Endothelial cell of umbilical vein (primary cell): ENCODE measurements around the gene CHRNE. TPM values are rescaled to one million over a fixed set of nuclear protein-coding genes. Genes with fewer than 3 reads are reported as not detected.
A peak's percentile ranks its signal among the peaks of the same experiment; 100 is the strongest.

Experiments used
- BruUV-seq: library from RNA; stranded (reverse); fragments of 400-500 nt; replicated peaks from 2 replicates; lab custom pipeline; 2021; lab: Mats Ljungman, UMichigan
- CTCF ChIA-PET: fragments of 300-600, 350-600 bp; sonication (Branson Sonifier 250); formaldehyde crosslinking; loops from one replicate; lab custom pipeline; 2021; ENCODE audit warnings: antibody characterized with exemption, inconsistent platforms; lab: Charles Lee
- POLR2A ChIA-PET: fragments of 300-600, 350-600 bp; sonication (Branson Sonifier 250); formaldehyde crosslinking; loops from one replicate; lab custom pipeline; 2021; ENCODE audit warnings: antibody characterized with exemption, inconsistent platforms; lab: Charles Lee
- DNase-seq: peaks from one replicate; pipeline ENCODE4 v3.0.0-alpha.2; 2011; ENCODE audit warnings: low read depth, low spot score
- FAIRE-seq: peaks from 2 replicates; lab custom pipeline; 2011; peaks lifted over from hg19 to GRCh38; lab: Jason Lieb, UNC
- H2AFZ ChIP-seq: 2 replicates; pipeline ENCODE4 v1.6.0; 2012; ENCODE audit warnings: low read depth, low read length, control low read depth, inconsistent platforms
- H3K27ac ChIP-seq: 2 replicates; pipeline ENCODE4 v1.5.1; 2011; ENCODE audit warnings: low read depth, mild to moderate bottlenecking, control low read depth, low read length, moderate library complexity; ENCODE audit not compliant: insufficient read depth
- H3K27me3 ChIP-seq, 2 experiments: 2 replicates each; pipeline versions ENCODE4 v1.6.0 to v1.6.1; 2011; ENCODE audit warnings: low read length in 2 of 2, mixed read lengths in 1 of 2; ENCODE audit not compliant: control insufficient read depth in 2 of 2, insufficient read depth in 2 of 2
- H3K36me3 ChIP-seq, 2 experiments: 2 replicates in 1 of 2; 3 replicates in 1 of 2; pipeline ENCODE4 v1.5.1; 2011; ENCODE audit warnings: low read length in 2 of 2, mild to moderate bottlenecking in 1 of 2, moderate library complexity in 1 of 2; ENCODE audit not compliant: control insufficient read depth in 2 of 2, insufficient read depth in 2 of 2; ENCODE audit errors: extremely low read depth in 1 of 2
- H3K4me1 ChIP-seq: 3 replicates; pipeline ENCODE4 v1.5.1; 2011; ENCODE audit warnings: mild to moderate bottlenecking, low read length; ENCODE audit not compliant: control insufficient read depth, insufficient read depth; ENCODE audit errors: extremely low read depth
- H3K4me2 ChIP-seq: 2 replicates; pipeline ENCODE4 v1.6.1; 2011; ENCODE audit warnings: low read length, control low read depth, mixed read lengths; ENCODE audit not compliant: insufficient read depth
- H3K4me3 ChIP-seq, 3 experiments: fragments of 200-600 bp in 1 of 3; sonication (generic), shearing (Covaris generic) in 1 of 3; replicated peaks in 1 of 3; 2 replicates each; pipeline ENCODE4 v1.5.1; 2011 to 2016; ENCODE audit warnings: control low read depth in 3 of 3, low read length in 3 of 3, mild to moderate bottlenecking in 2 of 3, inconsistent platforms in 1 of 3, low read depth in 1 of 3, moderate library complexity in 1 of 3; ENCODE audit not compliant: insufficient read depth in 1 of 3
- H3K79me2 ChIP-seq: 2 replicates; pipeline ENCODE4 v1.6.0; 2012; ENCODE audit warnings: low read length, inconsistent platforms; ENCODE audit not compliant: control insufficient read depth, insufficient read depth
- H3K9ac ChIP-seq: replicated peaks from 2 replicates; pipeline ENCODE3; 2011; ENCODE audit warnings: low read length, control low read depth; ENCODE audit not compliant: insufficient read depth; ENCODE audit errors: extremely low read depth
- H3K9me1 ChIP-seq: replicated peaks from 3 replicates; pipeline ENCODE4 v1.6.0; 2011; ENCODE audit warnings: mild to moderate bottlenecking, low read length; ENCODE audit not compliant: control insufficient read depth, insufficient read depth; ENCODE audit errors: extremely low read depth
- H3K9me3 ChIP-seq: replicated peaks from 2 replicates; pipeline ENCODE4 v1.5.1; 2012; ENCODE audit warnings: low read length, inconsistent platforms; ENCODE audit not compliant: control insufficient read depth, insufficient read depth
- H4K20me1 ChIP-seq: replicated peaks from 2 replicates; pipeline ENCODE3; 2011; ENCODE audit warnings: mild to moderate bottlenecking, low read length; ENCODE audit not compliant: control insufficient read depth, insufficient read depth; ENCODE audit errors: extremely low read depth
- CTCF ChIP-seq, 2 donors: IDR thresholded peaks; 1 replicate in 1 of 2; 2 replicates in 1 of 2; pipeline ENCODE4 v1.5.1; 2011; ENCODE audit warnings: low read length in 2 of 2, mild to moderate bottlenecking in 2 of 2, moderate library complexity in 2 of 2, control low read depth in 1 of 2, inconsistent platforms in 1 of 2, low read depth in 1 of 2; ENCODE audit not compliant: insufficient read depth in 1 of 2; ENCODE audit errors: extremely low read depth in 1 of 2
- EZH2 ChIP-seq: IDR thresholded peaks from 2 replicates; pipeline ENCODE4 v1.6.1; 2012; ENCODE audit warnings: borderline replicate concordance, low read depth, mild to moderate bottlenecking, moderate library complexity, low read length, inconsistent platforms; ENCODE audit not compliant: severe bottlenecking
- FOS ChIP-seq: IDR thresholded peaks from 2 replicates; pipeline ENCODE4 v1.6.1; 2011; ENCODE audit warnings: mild to moderate bottlenecking, low read length, moderate library complexity, borderline replicate concordance; ENCODE audit not compliant: insufficient read depth
- GATA2 ChIP-seq: IDR thresholded peaks from 2 replicates; pipeline ENCODE4 v1.7.0; 2011; ENCODE audit warnings: low read depth, mild to moderate bottlenecking, moderate library complexity, mixed read lengths, low read length; ENCODE audit not compliant: insufficient read length, insufficient read depth
- JUN ChIP-seq: IDR thresholded peaks from 2 replicates; pipeline ENCODE4 v1.6.1; 2011; ENCODE audit warnings: borderline replicate concordance, low read depth; ENCODE audit not compliant: insufficient read length, insufficient read depth
- MAX ChIP-seq: IDR thresholded peaks from 2 replicates; pipeline ENCODE4 v1.6.1; 2011; ENCODE audit not compliant: insufficient read depth, insufficient read length
- MYC ChIP-seq: IDR thresholded peaks from one replicate; pipeline ENCODE4 v1.6.1; 2011; ENCODE audit warnings: mild to moderate bottlenecking, low read depth, low read length
- POLR2A ChIP-seq: IDR thresholded peaks from 2 replicates; pipeline ENCODE4 v1.6.1; 2012; ENCODE audit warnings: low read depth, mild to moderate bottlenecking, control low read depth, low read length
- POLR2AphosphoS5 ChIP-seq: IDR thresholded peaks from 2 replicates; pipeline ENCODE4 v1.6.1; 2012; ENCODE audit warnings: low read depth, mild to moderate bottlenecking, control low read depth, low read length, moderate library complexity; ENCODE audit not compliant: insufficient read depth
- dilution Hi-C: fragments of 300-500 bp; cut with MboI; formaldehyde crosslinking; loops from one replicate; pipeline ENCODE4 v1.15.0; 2019; ENCODE audit warnings: low sequenced_read_pairs; ENCODE audit not compliant: extremely low pct_ligation_motif_present
- intact Hi-C: fragments of 100-400 bp; cut with micrococcal nuclease; formaldehyde crosslinking; loops from one replicate; pipeline ENCODE4 v1.10.0; 2022
- polyA plus RNA-seq, 4 experiments: library from polyadenylated mRNA; depleted of rRNA in 3 of 4; stranded (reverse) in 3 of 4; unstranded in 1 of 4; fragments of >200 nt; gene quantifications; 2 replicates each; pipeline versions ENCODE4 v1.2.1 to v1.2.3, GENCODE V29; 2011 to 2012; ENCODE audit warnings: missing spikeins in 1 of 4
- total RNA-seq: library from RNA; stranded (reverse); gene quantifications from 2 replicates; pipeline ENCODE4 v1.2.3, GENCODE V29; 2021

Gene CHRNE
- total and polyA plus RNA-seq, 2 donors (not counting 3 experiments of a cell fraction or from before 2014, with no cell fraction given), result 0.84 to 1.1 TPM

GRCh38 chr17:4863321-4863720 is 39.6 kb downstream of the CHRNE start:
- no peak overlapping the region for H2AFZ ChIP-seq
- BruUV-seq, result no TSS peak
- H3K9me3 ChIP-seq, result no peaks in the 10 kb centered on the region
- peaks cover 22% of the 10 kb centered on the region for H3K4me1 ChIP-seq
- dilution Hi-C loops (no loop called here), intact Hi-C loops (no loop called here)
- H3K27me3 ChIP-seq, result no peaks in the 10 kb centered on the region
- H3K36me3 ChIP-seq, result peaks cover 0 to 2% of the 10 kb centered on the region in 2 experiments
- H3K79me2 ChIP-seq, result peaks cover 27% of the 10 kb centered on the region
- no peak for TF ChIP-seq EZH2
- TF ChIP-seq MAX, result no peak
- TF ChIP-seq FOS, result no peak
- no peak for TF ChIP-seq CTCF (IDR thresholded peaks at IDR 0.05; ENCODE audit: extremely low read depth in 1 of 2, insufficient read depth in 1 of 2, low read depth in 1 of 2, low read length in 2 of 2)
- no peak for TF ChIP-seq JUN
- no peak for TF ChIP-seq GATA2
- no peak for TF ChIP-seq POLR2A
- no peak for TF ChIP-seq POLR2AphosphoS5
- no peak for TF ChIP-seq MYC
- H3K4me3 ChIP-seq, result no peak overlapping the region
- no peaks in the 10 kb centered on the region for H4K20me1 ChIP-seq
- CTCF ChIA-PET, result interaction anchor here (0.8 to 2.1 kb wide), 3 partner anchors 14 to 76 kb away, joined by 3 to 4 read pairs (median 4); no protein-coding TSS in a partner anchor
- DNase-seq, result peak; percentile 25
- H3K9me1 ChIP-seq, result no peaks in the 10 kb centered on the region
- no peak overlapping the region for H3K27ac ChIP-seq
- H3K4me2 ChIP-seq, result no peak overlapping the region
- H3K9ac ChIP-seq, result no peak overlapping the region
- POLR2A ChIA-PET, result interaction anchor here (0.6 kb wide), 1 partner anchor 7 kb away, joined by 3 read pairs; no protein-coding TSS in a partner anchor
- FAIRE-seq, result no peak
